Panc1 (cell line): ENCODE results near the gene GCN1. TPM values are rescaled to one million over a fixed set of nuclear protein-coding genes. Genes with fewer than 3 reads are reported as not detected.

Source experiments
- ATAC-seq: fragments of 200-7000 bp; cut with Tn5 transposase; 2 replicates; pipeline ENCODE4 v1.9.1; 2020; ENCODE audit warnings: mild to moderate bottlenecking, moderate library complexity
- BruUV-seq: library from RNA; stranded (reverse); fragments of 400-500 nt; replicated peaks from 2 replicates; lab custom pipeline; 2021; lab: Mats Ljungman, UMichigan
- CTCF ChIA-PET: fragments of 300-600 bp; sonication (Branson Sonifier 250); formaldehyde crosslinking; loops from one replicate; lab custom pipeline; 2022; ENCODE audit warnings: antibody characterized with exemption; lab: Charles Lee
- POLR2A ChIA-PET: fragments of 300-600 bp; sonication (Branson Sonifier 250); formaldehyde crosslinking; loops from one replicate; lab custom pipeline; 2022; ENCODE audit warnings: antibody characterized with exemption; lab: Charles Lee
- DNase-seq: peaks from one replicate; pipeline ENCODE4 v3.0.0-alpha.2; 2010; ENCODE audit warnings: low read depth, low spot score
- H3K27ac ChIP-seq: 2 replicates; pipeline ENCODE4 v1.5.1; 2011; ENCODE audit warnings: mild to moderate bottlenecking, low read length, inconsistent platforms
- H3K27me3 ChIP-seq: fragments of 200-500 bp; sonication (Bioruptor generic); 2 replicates; pipeline ENCODE4 v1.6.0; 2014; ENCODE audit warnings: low read length, inconsistent platforms; ENCODE audit not compliant: control insufficient read depth, insufficient read depth
- H3K36me3 ChIP-seq: fragments of 200-500 bp; sonication (Bioruptor generic); 2 replicates; pipeline ENCODE4 v1.5.1; 2014; ENCODE audit warnings: inconsistent platforms, mild to moderate bottlenecking, low read length, moderate library complexity; ENCODE audit not compliant: control insufficient read depth, insufficient read depth
- H3K4me1 ChIP-seq: 2 replicates; pipeline ENCODE4 v1.5.1; 2011; ENCODE audit warnings: inconsistent platforms, mild to moderate bottlenecking, low read length, moderate library complexity; ENCODE audit not compliant: control insufficient read depth, insufficient read depth
- H3K4me3 ChIP-seq, 2 experiments: 2 replicates each; pipeline ENCODE4 v1.5.1; 2011 to 2012; ENCODE audit warnings: low read depth in 2 of 2, low read length in 2 of 2, mild to moderate bottlenecking in 2 of 2, inconsistent platforms in 1 of 2, moderate library complexity in 1 of 2
- H3K9me3 ChIP-seq: fragments of 200-500 bp; sonication (Bioruptor generic); 2 replicates; pipeline ENCODE4 v1.5.1; 2014; ENCODE audit warnings: low read depth, mild to moderate bottlenecking, inconsistent platforms, low read length, moderate library complexity; ENCODE audit not compliant: control insufficient read depth, insufficient read depth
- POLR2AphosphoS5 ChIP-seq: IDR thresholded peaks from 2 replicates; pipeline ENCODE4 v1.6.1; 2012; ENCODE audit warnings: mild to moderate bottlenecking, low read depth, low read length, moderate library complexity
- SIN3A ChIP-seq: IDR thresholded peaks from 2 replicates; pipeline ENCODE4 v1.6.1; 2012; ENCODE audit warnings: low read depth, mild to moderate bottlenecking, low read length, moderate library complexity, borderline replicate concordance; ENCODE audit not compliant: insufficient read depth
- TCF7L2 ChIP-seq: IDR thresholded peaks from 2 replicates; pipeline ENCODE4 v1.6.1; 2011; ENCODE audit warnings: mild to moderate bottlenecking, low read depth, low read length, inconsistent platforms
- in situ Hi-C: cut with HindIII; loops from 2 replicates; pipeline ENCODE4 v1.10.0; 2016; ENCODE audit warnings: low sequenced_read_pairs, low pct_unique_long_range_greater_than_20kb
- intact Hi-C: fragments of 100-400 bp; cut with micrococcal nuclease; formaldehyde crosslinking; loops from one replicate; pipeline ENCODE4 v1.10.0; 2022; ENCODE audit not compliant: unreplicated experiment
- total RNA-seq: library from RNA; stranded (reverse); gene quantifications from one replicate; pipeline ENCODE4 v1.2.1, GENCODE V29; 2021; ENCODE audit not compliant: unreplicated experiment
- TF ChIP-seq, protein P1 (sequence below), 2 experiments: IDR thresholded peaks; 2 replicates each; pipeline ENCODE4 v1.6.1; 2011 to 2012; ENCODE audit warnings: low read depth in 2 of 2, control low read depth in 1 of 2, low read length in 1 of 2, mild to moderate bottlenecking in 1 of 2, moderate library complexity in 1 of 2; ENCODE audit not compliant: insufficient read depth in 1 of 2
- TF ChIP-seq, protein P2 (sequence below): fragments of 450-650 bp; IDR thresholded peaks from 2 replicates; pipeline ENCODE4 v1.5.1; 2017; ENCODE audit warnings: mild to moderate bottlenecking

GCN1 gene
- total RNA-seq, 1 experiment from 2014 or later: 175 TPM

- TF ChIP-seq, protein P1, sequence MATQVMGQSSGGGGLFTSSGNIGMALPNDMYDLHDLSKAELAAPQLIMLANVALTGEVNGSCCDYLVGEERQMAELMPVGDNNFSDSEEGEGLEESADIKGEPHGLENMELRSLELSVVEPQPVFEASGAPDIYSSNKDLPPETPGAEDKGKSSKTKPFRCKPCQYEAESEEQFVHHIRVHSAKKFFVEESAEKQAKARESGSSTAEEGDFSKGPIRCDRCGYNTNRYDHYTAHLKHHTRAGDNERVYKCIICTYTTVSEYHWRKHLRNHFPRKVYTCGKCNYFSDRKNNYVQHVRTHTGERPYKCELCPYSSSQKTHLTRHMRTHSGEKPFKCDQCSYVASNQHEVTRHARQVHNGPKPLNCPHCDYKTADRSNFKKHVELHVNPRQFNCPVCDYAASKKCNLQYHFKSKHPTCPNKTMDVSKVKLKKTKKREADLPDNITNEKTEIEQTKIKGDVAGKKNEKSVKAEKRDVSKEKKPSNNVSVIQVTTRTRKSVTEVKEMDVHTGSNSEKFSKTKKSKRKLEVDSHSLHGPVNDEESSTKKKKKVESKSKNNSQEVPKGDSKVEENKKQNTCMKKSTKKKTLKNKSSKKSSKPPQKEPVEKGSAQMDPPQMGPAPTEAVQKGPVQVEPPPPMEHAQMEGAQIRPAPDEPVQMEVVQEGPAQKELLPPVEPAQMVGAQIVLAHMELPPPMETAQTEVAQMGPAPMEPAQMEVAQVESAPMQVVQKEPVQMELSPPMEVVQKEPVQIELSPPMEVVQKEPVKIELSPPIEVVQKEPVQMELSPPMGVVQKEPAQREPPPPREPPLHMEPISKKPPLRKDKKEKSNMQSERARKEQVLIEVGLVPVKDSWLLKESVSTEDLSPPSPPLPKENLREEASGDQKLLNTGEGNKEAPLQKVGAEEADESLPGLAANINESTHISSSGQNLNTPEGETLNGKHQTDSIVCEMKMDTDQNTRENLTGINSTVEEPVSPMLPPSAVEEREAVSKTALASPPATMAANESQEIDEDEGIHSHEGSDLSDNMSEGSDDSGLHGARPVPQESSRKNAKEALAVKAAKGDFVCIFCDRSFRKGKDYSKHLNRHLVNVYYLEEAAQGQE (IDR thresholded peaks at IDR 0.05; ENCODE audit: insufficient read depth in 1 of 2, low read depth in 2 of 2, low read length in 1 of 2): no peak
- TF ChIP-seq TCF7L2 (no peak), POLR2AphosphoS5 (no peak)
- H3K9me3 ChIP-seq: no peaks in the 10 kb centered on the region
- H3K4me1 ChIP-seq: peaks cover 95% of the 10 kb centered on the region
- no peak overlapping the region for H3K4me3 ChIP-seq
- DNase-seq: no peak
- ATAC-seq: no peak
- in situ Hi-C loops: no loop called here
- intact Hi-C loops: no loop called here
- ChIA-PET POLR2A (no interaction called here), CTCF (no interaction called here)
- no peaks in the 10 kb centered on the region for H3K36me3 ChIP-seq
- peak overlapping the region; percentile 87 for H3K27ac ChIP-seq
- BruUV-seq: no TSS peak
- H3K27me3 ChIP-seq: no peaks in the 10 kb centered on the region
Observed at GRCh38 chr12:120241561-120242274, 47.2 kb upstream of the GCN1 start.

DNA sequence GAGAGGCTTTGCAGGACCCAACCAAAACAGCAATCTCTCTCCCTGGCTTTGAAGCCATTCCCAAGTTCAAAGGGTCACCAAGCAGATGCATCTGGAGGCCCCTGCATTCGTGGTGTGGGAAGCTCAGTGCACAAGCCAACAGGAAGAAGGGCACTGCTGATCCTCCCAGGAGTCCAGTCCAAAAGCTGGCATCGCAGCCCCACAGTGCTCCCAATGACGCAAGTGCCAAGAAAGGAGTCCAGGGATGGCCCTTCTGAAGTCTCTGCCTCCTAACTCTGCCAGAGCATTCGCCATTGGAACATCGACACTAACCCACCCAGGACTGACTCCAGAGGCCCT lies 45.9 kb upstream of the GCN1 start:
- intact Hi-C loops (no loop called here), in situ Hi-C loops (no loop called here)
- Histone ChIP-seq H3K36me3 (no peaks in the 10 kb centered on the region), H3K27me3 (no peaks in the 10 kb centered on the region), H3K4me1 (peaks cover 94% of the 10 kb centered on the region), H3K4me3 (no peak overlapping the region), H3K27ac (peak overlapping the region; percentile 87), H3K9me3 (no peaks in the 10 kb centered on the region)
- no TSS peak for BruUV-seq
- POLR2A ChIA-PET: no interaction called here
- CTCF ChIA-PET: interaction anchor here (1.4 kb wide), 1 partner anchor 10 kb away, joined by 4 read pairs; no protein-coding TSS in a partner anchor
- no peak for ATAC-seq
- no peak for DNase-seq
- TF ChIP-seq SIN3A: no peak
- TF ChIP-seq POLR2AphosphoS5: 0 out of 2 replicates have a peak, but pooled peaks have one; percentile 5
- peak; percentile 40; the same call in 1 of the 2 replicates for TF ChIP-seq TCF7L2
- TF ChIP-seq, protein P2, sequence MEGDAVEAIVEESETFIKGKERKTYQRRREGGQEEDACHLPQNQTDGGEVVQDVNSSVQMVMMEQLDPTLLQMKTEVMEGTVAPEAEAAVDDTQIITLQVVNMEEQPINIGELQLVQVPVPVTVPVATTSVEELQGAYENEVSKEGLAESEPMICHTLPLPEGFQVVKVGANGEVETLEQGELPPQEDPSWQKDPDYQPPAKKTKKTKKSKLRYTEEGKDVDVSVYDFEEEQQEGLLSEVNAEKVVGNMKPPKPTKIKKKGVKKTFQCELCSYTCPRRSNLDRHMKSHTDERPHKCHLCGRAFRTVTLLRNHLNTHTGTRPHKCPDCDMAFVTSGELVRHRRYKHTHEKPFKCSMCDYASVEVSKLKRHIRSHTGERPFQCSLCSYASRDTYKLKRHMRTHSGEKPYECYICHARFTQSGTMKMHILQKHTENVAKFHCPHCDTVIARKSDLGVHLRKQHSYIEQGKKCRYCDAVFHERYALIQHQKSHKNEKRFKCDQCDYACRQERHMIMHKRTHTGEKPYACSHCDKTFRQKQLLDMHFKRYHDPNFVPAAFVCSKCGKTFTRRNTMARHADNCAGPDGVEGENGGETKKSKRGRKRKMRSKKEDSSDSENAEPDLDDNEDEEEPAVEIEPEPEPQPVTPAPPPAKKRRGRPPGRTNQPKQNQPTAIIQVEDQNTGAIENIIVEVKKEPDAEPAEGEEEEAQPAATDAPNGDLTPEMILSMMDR: no peak
- TF ChIP-seq, protein P1 (IDR thresholded peaks at IDR 0.05; ENCODE audit: insufficient read depth in 1 of 2, low read depth in 2 of 2, low read length in 1 of 2): no peak
